GM21529 (cell line): ENCODE results near the gene USP31.
"Not testable (repeated sequence)": the region's sequence is repeated elsewhere in the genome, so short reads cannot be mapped to it uniquely, and the experiment has no call there.

ENCODE experiments used
- ATAC-seq: cut with Tn5 transposase; IDR thresholded peaks from one replicate; pipeline ENCODE4 v1.9.1; 2021; ENCODE audit not compliant: unreplicated experiment

USP31 gene

DNA sequence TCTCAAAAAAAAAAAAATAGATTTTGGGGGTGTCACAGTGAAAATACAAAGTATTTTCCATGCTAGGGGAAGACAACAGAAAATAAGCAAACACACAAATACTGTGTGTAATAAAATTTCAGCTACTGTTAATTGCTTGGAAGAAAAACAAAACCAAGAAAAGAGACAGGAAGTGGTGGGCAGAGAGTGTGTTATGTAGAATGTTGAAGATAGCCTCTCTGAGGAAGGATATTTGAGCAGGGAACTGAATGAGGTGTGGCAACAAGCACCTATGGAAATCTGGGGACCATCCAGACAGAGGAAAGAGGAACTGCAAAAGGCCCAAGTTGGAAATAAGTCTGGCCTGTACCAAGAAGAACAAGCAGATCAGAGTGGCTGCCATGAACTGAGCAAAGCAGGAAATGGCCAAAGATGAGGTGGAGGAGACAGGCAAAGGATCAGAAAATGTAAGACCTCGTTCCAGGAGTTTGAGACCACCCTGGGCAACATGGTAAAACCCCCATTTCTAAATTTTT lies 7.8 kb upstream of the USP31 start:
- no peak for ATAC-seq

DNA sequence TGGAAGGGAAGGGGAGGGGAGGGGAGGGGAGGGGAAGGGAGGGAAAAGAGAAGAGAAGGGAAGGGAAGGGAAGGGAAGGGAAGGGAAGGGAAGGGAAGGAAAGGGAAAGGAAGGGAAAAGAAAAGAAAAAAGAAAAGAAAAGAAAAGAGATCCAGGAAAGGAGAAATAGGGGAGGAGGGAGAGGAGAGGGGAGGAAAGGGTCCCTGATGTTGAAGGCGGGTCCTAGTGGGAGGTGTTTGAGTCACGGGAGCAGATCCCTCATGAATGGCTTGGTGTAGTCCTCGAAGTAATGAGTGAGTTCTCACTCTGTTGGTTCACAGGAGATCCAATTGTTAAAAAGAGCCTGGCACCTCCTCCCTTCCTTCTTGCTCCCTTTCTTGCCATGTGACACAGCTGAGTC lies 6.9 kb upstream of the USP31 start:
- no peak for ATAC-seq

- ATAC-seq = no peak
These were observed 6.3 kb upstream of the USP31 start for GRCh38 chr16:23155445-23156049.

DNA sequence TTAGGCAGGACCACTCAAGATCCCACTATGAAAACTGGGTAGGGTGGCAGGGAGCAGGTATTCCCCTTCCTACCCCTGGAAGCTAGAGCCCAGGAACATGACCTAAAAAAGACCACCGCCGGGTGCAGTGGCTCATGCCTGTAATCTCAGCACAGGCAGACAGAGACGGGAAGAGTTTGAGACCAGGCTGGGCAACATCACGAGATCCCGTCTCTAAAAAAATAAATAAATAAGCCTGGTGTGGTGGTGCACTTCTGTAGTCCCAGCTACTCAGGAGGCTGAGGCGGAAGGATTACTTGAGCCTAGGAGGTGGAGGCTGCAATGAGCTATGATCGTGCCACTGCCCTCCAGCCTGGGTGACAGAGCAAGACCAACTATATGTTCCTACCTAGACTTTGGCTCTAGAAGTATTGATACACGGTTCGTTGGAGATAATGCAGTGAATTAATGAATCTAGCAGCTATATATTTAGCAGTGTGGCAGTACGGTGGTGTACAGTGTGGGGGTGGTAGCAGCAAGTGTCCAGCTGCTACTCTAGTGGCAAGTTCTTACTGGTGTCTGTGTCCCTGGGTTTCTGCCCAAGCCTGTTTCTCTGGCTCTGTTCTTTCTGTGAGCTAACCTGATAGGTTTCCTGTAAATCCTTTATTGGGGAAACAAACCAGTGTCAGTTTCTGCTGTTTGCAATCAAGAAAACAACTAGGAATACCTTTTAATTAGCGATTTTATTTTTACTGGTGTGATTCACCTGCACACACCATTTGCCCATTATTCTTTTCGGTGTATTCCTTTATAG lies 3.3 kb upstream of the USP31 start:
- no peak for ATAC-seq

DNA sequence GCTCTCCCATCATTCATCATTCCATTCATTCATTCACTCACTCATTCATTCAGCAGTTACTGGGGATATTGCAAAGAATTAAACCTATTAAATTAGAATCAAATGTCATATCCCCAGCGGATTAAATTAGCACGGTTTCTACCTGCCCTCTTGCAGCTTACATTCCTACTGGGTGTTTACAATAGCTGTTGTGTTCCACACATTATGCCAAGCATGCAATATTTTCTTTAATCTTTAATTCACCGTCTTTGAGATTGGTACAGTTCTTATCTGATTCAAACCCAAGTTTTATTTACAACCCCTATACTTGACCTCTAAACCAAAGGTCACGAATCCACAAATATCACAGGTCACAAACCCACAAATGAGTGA lies 727 bp upstream of the USP31 start:
- ATAC-seq = no peak

- ATAC-seq = peak; percentile 39
These were observed 562 bp downstream of the USP31 start for GRCh38 chr16:23148513-23149266.

DNA sequence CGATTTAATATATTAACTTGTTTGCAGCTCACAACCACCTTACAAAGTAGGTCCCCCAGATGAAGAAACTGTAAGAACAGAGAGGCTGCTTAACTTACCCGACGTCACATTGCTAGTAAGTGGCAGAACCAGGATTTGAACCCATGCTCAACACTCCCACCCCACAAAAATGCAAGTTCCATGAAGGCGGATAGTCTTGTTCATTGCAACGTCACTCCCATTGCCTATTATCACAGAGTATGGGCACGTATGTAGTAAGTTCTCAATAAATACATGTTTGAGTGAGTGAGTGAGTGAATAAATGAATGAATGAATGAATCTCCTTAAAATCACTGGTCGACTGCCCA lies 1.1 kb downstream of the USP31 start:
- ATAC-seq = no peak

GRCh38 chr16:23147666-23148065 lies 1.6 kb downstream of the USP31 start:
- ATAC-seq = no peak

GRCh38 chr16:23146877-23147601 lies 2.2 kb downstream of the USP31 start:
- ATAC-seq = no peak

DNA sequence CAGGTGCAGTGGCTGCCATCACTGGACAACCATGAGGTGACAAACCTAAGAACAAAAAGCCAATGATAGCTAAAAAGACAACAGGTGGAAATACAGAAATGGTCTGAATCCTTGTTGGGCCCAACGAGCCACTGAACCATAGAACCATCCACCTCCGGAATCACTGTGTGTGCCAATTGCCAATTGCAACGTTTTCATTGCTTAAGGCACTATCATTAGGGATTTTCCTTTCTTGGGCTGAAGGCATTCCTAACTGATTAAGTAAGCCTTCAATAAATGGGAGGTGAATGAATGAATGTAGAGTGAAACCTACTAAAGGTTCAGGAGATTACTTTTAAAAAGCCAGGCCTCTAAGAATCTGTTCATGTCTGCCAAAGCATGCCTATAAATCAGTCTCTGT lies 3.6 kb downstream of the USP31 start:
- no peak for ATAC-seq

DNA sequence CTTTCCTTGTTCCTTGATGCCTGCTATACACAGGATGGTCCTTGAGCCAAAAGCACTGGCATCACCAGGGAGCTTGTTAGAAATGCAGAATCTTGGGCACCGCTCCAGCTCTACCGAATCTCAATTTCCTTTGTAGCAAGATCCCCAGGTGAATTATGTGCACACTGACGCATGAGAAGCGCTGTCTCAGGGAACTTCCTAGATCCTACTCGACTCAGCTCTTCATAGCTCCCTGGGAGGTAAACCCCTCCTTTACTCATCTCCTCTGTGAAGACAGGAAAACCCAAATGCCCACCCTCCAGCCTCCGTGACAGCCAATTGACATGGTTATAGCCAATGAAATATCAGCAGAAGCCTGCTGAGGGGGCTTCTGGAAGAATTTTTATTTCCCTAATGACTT lies 4.1 kb downstream of the USP31 start:
- ATAC-seq = no peak

DNA sequence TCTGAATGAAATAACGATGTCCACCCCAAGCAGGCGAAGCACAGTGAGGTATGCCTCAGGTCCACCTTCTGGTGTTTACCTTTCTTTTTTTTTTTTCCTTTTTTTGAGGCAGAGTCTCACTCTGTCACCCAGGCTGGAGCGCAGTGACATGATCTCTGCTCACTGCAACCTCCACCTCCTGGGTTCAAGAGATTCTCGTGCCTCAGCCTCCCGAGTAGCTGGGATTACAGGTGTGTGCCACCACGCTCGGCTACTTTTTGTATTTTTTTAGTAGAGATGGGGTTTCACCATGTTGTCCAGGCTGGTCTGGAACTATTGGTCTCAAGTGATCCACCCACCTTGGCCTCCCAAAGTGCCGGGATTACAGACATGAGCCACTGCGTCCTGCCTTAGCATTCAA lies 4.9 kb downstream of the USP31 start:
- not testable (repeated sequence) for ATAC-seq

GRCh38 chr16:23143391-23143790 lies 5.9 kb downstream of the USP31 start:
- no peak for ATAC-seq

DNA sequence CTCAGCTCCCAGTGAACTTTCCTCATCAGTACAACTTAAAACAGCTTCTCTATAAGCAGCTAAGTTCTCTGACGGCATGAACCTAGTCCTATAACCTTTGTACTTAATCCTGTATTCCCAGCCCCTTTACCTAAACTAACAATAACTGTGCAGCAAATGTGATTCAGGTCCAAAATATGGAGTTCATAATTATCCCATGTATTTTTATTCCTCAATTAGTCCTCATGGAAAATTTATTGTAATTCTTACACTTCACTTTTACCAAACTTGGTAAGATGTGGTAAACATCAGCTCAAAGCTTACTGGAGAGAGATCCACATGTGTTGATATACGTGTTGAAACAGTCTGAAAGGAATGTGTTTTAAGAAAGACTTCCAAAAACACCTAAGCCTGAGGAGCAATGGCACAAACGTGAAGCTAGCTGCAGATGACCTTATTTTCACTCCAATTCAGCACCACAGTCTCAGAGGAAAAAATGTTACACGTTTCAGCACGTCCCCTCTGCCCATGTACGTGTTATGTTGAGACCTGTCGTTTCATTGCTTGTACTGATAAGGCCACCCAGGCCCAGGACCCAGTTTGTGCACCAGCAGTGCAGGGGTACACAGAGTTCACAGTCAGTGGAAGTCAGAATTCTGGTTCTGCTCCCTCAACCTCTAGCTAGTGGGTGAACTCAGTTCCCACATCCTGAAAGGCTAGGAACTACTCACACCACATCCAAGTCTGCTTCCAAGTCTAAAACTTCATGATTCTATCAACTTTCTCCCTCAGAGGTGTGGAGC lies 7.1 kb downstream of the USP31 start:
- ATAC-seq = no peak

DNA sequence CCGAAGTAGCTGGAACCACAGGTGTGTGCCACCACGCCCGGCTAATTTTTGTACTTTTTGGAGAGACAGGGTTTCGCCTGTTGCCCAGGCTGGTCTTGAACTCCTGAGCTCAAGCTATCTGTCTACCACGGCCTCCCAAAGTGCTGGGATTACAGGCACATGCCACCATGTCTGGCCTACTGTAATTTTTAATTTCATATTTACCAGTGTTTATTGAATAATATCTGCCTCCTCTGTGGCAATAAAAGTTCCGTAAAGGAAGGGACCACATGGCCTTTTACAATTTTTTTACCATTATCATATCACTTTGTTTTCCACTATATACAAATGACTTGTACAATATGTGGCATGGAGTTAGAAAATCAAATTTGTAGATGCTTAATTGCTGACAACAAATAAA lies 7.8 kb downstream of the USP31 start:
- no peak for ATAC-seq

- ATAC-seq = no peak
These were observed 8.2 kb downstream of the USP31 start for GRCh38 chr16:23141033-23141432.

GRCh38 chr16:23140107-23140506 lies 9.1 kb downstream of the USP31 start:
- ATAC-seq = no peak

GRCh38 chr16:23137818-23138217 lies 11.4 kb downstream of the USP31 start:
- ATAC-seq = no peak

GRCh38 chr16:23137256-23137655 lies 12.0 kb downstream of the USP31 start:
- no peak for ATAC-seq

- no peak for ATAC-seq
These were observed 15.0 kb downstream of the USP31 start for GRCh38 chr16:23134274-23134673.
